OCI-LY3 (cell line): Measurements from ENCODE around the gene LRRC74B.
"Not testable (repeated sequence)": the region's sequence is repeated elsewhere in the genome, so short reads cannot be mapped to it uniquely, and the experiment has no call there.

Experiments used
- H2AFZ ChIP-seq: fragments of 200-600, 300-600 bp; shearing (Covaris generic); 2 replicates; pipeline ENCODE4 v1.6.0; 2014; ENCODE audit warnings: antibody characterized with exemption, low read depth, low read length
- H3K27ac ChIP-seq: fragments of 200-600, 300-600 bp; sonication (generic); 2 replicates; pipeline ENCODE4 v1.5.1; 2014; ENCODE audit warnings: mild to moderate bottlenecking, low read length, moderate library complexity, mixed read lengths
- H3K27me3 ChIP-seq: fragments of 200-600, 300-600 bp; sonication (generic); 2 replicates; pipeline ENCODE4 v1.6.1; 2014; ENCODE audit warnings: low read depth, low read length, mixed read lengths
- H3K36me3 ChIP-seq: fragments of 200-600, 300-600 bp; sonication (generic); replicated peaks from 2 replicates; pipeline ENCODE3; 2014; ENCODE audit warnings: low read depth, low read length, mixed read lengths
- H3K4me1 ChIP-seq: fragments of 300-600, 200-600 bp; sonication (generic); 2 replicates; pipeline ENCODE4 v1.6.1; 2014; ENCODE audit warnings: low read length, mixed read lengths
- H3K4me2 ChIP-seq: fragments of 200-600, 300-600 bp; sonication (generic); 2 replicates; pipeline ENCODE4 v1.6.1; 2014; ENCODE audit warnings: low read length, mixed read lengths
- H3K4me3 ChIP-seq: fragments of 300-600, 200-600 bp; sonication (generic); 2 replicates; pipeline ENCODE4 v1.5.1; 2014; ENCODE audit warnings: antibody characterized with exemption, mild to moderate bottlenecking, low read length, moderate library complexity
- H3K79me2 ChIP-seq: fragments of 300-600, 200-600 bp; shearing (Covaris generic); 2 replicates; pipeline ENCODE4 v1.6.1; 2014; ENCODE audit warnings: mild to moderate bottlenecking, low read length, mixed read lengths
- H3K9ac ChIP-seq: fragments of 300-600, 200-600 bp; shearing (Covaris generic); 2 replicates; pipeline ENCODE4 v1.6.0; 2014; ENCODE audit warnings: mild to moderate bottlenecking, low read length, moderate library complexity
- H3K9me3 ChIP-seq: fragments of 200-600, 300-600 bp; shearing (Covaris generic); 2 replicates; pipeline ENCODE4 v1.6.1; 2014; ENCODE audit warnings: low read length, mixed read lengths; ENCODE audit not compliant: insufficient read depth
- H4K20me1 ChIP-seq: fragments of 200-600, 300-600 bp; sonication (generic); 2 replicates; pipeline ENCODE4 v1.6.1; 2016; ENCODE audit warnings: low read length, mixed read lengths; ENCODE audit not compliant: insufficient read depth
- EZH2phosphoT487 ChIP-seq: fragments of 200-600 bp; shearing (Covaris generic); IDR thresholded peaks from 2 replicates; pipeline ENCODE4 v1.6.1; 2018; ENCODE audit warnings: antibody characterized with exemption, mixed run types, low read depth
- TF ChIP-seq, protein P1 (sequence below): fragments of 200-600, 300-600 bp; sonication (generic); IDR thresholded peaks from 2 replicates; pipeline ENCODE4 v1.5.1; 2014; ENCODE audit warnings: antibody characterized with exemption, low read length, low read depth

Gene LRRC74B

GRCh38 chr22:21070690-21071615, 25.2 kb downstream of the LRRC74B start:
- TF ChIP-seq, protein P1, sequence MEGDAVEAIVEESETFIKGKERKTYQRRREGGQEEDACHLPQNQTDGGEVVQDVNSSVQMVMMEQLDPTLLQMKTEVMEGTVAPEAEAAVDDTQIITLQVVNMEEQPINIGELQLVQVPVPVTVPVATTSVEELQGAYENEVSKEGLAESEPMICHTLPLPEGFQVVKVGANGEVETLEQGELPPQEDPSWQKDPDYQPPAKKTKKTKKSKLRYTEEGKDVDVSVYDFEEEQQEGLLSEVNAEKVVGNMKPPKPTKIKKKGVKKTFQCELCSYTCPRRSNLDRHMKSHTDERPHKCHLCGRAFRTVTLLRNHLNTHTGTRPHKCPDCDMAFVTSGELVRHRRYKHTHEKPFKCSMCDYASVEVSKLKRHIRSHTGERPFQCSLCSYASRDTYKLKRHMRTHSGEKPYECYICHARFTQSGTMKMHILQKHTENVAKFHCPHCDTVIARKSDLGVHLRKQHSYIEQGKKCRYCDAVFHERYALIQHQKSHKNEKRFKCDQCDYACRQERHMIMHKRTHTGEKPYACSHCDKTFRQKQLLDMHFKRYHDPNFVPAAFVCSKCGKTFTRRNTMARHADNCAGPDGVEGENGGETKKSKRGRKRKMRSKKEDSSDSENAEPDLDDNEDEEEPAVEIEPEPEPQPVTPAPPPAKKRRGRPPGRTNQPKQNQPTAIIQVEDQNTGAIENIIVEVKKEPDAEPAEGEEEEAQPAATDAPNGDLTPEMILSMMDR: no peak
- no peak for TF ChIP-seq EZH2phosphoT487
- H4K20me1 ChIP-seq: no peaks in the 10 kb centered on the region; the same call in 1 of the 2 replicates
- H3K27me3 ChIP-seq: peaks cover 42% of the 10 kb centered on the region
- H3K9me3 ChIP-seq: no peaks in the 10 kb centered on the region
- H2AFZ ChIP-seq: no peak overlapping the region
- peaks cover 11% of the 10 kb centered on the region for H3K4me1 ChIP-seq
- no peak overlapping the region for H3K4me3 ChIP-seq
- H3K36me3 ChIP-seq: no peaks in the 10 kb centered on the region
- H3K79me2 ChIP-seq: no peaks in the 10 kb centered on the region
- H3K27ac ChIP-seq: no peak overlapping the region
- H3K4me2 ChIP-seq: no peak overlapping the region
- no peak overlapping the region for H3K9ac ChIP-seq

GRCh38 chr22:21071796-21072195, 26.1 kb downstream of the LRRC74B start:
- H3K9ac ChIP-seq, H3K4me3 ChIP-seq, H3K4me1 ChIP-seq, H3K36me3 ChIP-seq, H3K9me3 ChIP-seq, H3K79me2 ChIP-seq, H3K4me2 ChIP-seq, H4K20me1 ChIP-seq, H3K27ac ChIP-seq, H2AFZ ChIP-seq: not testable (repeated sequence)
- H3K27me3 ChIP-seq: peaks cover 41% of the 10 kb centered on the region

DNA sequence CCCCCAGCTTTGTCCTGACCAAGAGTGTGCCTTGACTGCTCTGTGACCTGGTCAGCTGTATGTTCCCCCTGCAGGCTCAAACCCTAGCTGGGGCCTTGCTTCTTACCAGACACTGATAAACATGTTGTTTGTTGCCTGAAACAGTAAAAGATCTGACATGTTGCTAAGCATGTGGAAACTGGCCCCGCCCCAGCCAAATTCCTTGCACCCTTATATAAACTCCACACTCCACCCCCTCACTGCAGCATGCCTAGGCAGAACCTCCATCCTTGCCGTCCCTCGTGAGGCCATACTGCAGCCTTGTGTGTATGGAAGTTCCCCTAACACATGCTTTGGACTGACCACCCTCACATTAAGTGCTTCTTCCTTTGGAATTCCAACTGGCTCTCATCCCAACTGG, 27.3 kb downstream of the LRRC74B start:
- no peaks in the 10 kb centered on the region for H3K79me2 ChIP-seq
- peaks cover 37% of the 10 kb centered on the region for H3K27me3 ChIP-seq
- no peaks in the 10 kb centered on the region; the same call in 1 of the 2 replicates for H4K20me1 ChIP-seq
- H3K9ac ChIP-seq: no peak overlapping the region
- no peak overlapping the region for H3K4me3 ChIP-seq
- H3K4me1 ChIP-seq: peaks cover 6% of the 10 kb centered on the region
- H3K4me2 ChIP-seq: no peak overlapping the region
- H2AFZ ChIP-seq: no peak overlapping the region
- TF ChIP-seq EZH2phosphoT487: no peak
- TF ChIP-seq, protein P1: no peak
- H3K9me3 ChIP-seq: no peaks in the 10 kb centered on the region
- H3K27ac ChIP-seq: no peak overlapping the region
- no peaks in the 10 kb centered on the region for H3K36me3 ChIP-seq

- Histone ChIP-seq H3K79me2 (no peaks in the 10 kb centered on the region), H3K4me1 (peaks cover 2% of the 10 kb centered on the region), H2AFZ (no peak overlapping the region), H3K4me2 (no peak overlapping the region), H3K9ac (no peak overlapping the region), H3K9me3 (no peaks in the 10 kb centered on the region), H3K4me3 (no peak overlapping the region), H3K36me3 (no peaks in the 10 kb centered on the region), H3K27ac (no peak overlapping the region), H3K27me3 (peaks cover 37% of the 10 kb centered on the region), H4K20me1 (no peaks in the 10 kb centered on the region; the same call in 1 of the 2 replicates)
- TF ChIP-seq, protein P1: no peak
- TF ChIP-seq EZH2phosphoT487: no peak
These were observed 27.7 kb downstream of the LRRC74B start for GRCh38 chr22:21073482-21073881.
